HepG2 (cell line): ENCODE measurements around the gene PEMT. TPM values are rescaled to one million over a fixed set of nuclear protein-coding genes. Genes with fewer than 3 reads are reported as not detected.

Experiments used
- ATAC-seq: fragments of 200-7000 bp; cut with Tn5 transposase; 3 replicates; pipeline ENCODE4 v1.9.1; 2020; ENCODE audit warnings: mild to moderate bottlenecking, moderate library complexity
- BruUV-seq: library from RNA; stranded (reverse); fragments of 400-500 nt; replicated peaks from 2 replicates; lab custom pipeline; 2021; lab: Mats Ljungman, UMichigan
- CTCF ChIA-PET: fragments of 300-600 bp; formaldehyde crosslinking; extraction: SDS; loops from one replicate; lab custom pipeline; 2021; ENCODE audit warnings: low total read pairs, inconsistent platforms, low intra/inter-chr PET ratio; lab: Yijun Ruan, JAX
- POLR2A ChIA-PET: fragments of 350-600 bp; sonication (Branson Sonifier 250); formaldehyde crosslinking; loops from one replicate; lab custom pipeline; 2020; ENCODE audit warnings: antibody characterized with exemption, inconsistent platforms; lab: Yijun Ruan, JAX
- DNase-seq: peaks from one replicate; pipeline ENCODE4 v3.0.0-alpha.2; 2015; ENCODE audit warnings: low spot score
- FAIRE-seq: peaks from 3 replicates; lab custom pipeline; 2011; peaks lifted over from hg19 to GRCh38; lab: Jason Lieb, UNC
- H2AFZ ChIP-seq: one replicate; pipeline ENCODE4 v1.6.1; 2011; ENCODE audit warnings: low read length, inconsistent platforms
- H3K27ac ChIP-seq: fragments of 300-600 bp; 3 replicates; pipeline ENCODE4 v1.8.0; 2011; ENCODE audit warnings: mixed run types, mild to moderate bottlenecking, mixed read lengths, low read length, inconsistent platforms; ENCODE audit not compliant: insufficient read depth; ENCODE audit errors: extremely low read length
- H3K27me3 ChIP-seq, 2 experiments: fragments of 200-600 bp in 1 of 2; 2 replicates in 1 of 2; 3 replicates in 1 of 2; pipeline versions ENCODE4 v1.6.0 to v1.8.0; 2011; ENCODE audit warnings: low read length in 2 of 2, mild to moderate bottlenecking in 2 of 2, moderate library complexity in 2 of 2, inconsistent platforms in 1 of 2; ENCODE audit not compliant: insufficient read depth in 2 of 2, control insufficient read depth in 1 of 2
- H3K36me3 ChIP-seq, 2 experiments: fragments of 200-600 bp in 1 of 2; replicated peaks in 1 of 2; 2 replicates in 1 of 2; 3 replicates in 1 of 2; pipeline versions ENCODE4 v1.5.1 to v1.8.0; 2011; ENCODE audit warnings: low read length in 2 of 2, inconsistent platforms in 1 of 2; ENCODE audit not compliant: insufficient read depth in 2 of 2, control insufficient read depth in 1 of 2
- H3K4me1 ChIP-seq: 2 replicates; pipeline ENCODE4 v1.5.1; 2012; ENCODE audit warnings: low read length, inconsistent platforms; ENCODE audit not compliant: insufficient read depth
- H3K4me2 ChIP-seq: 2 replicates; pipeline ENCODE4 v1.6.0; 2011; ENCODE audit warnings: low read depth, low read length, inconsistent platforms
- H3K4me3 ChIP-seq, 3 experiments: fragments of 200-600 bp in 1 of 3; sonication (generic), shearing (Covaris generic) in 1 of 3; replicated peaks in 1 of 3; 2 replicates each; pipeline ENCODE4 v1.5.1; 2011 to 2016; ENCODE audit warnings: low read length in 3 of 3, inconsistent platforms in 2 of 3, low read depth in 2 of 3, mild to moderate bottlenecking in 2 of 3, control low read depth in 1 of 3, mixed read lengths in 1 of 3; ENCODE audit not compliant: insufficient read depth in 1 of 3
- H3K79me2 ChIP-seq: one replicate; pipeline ENCODE4 v1.6.1; 2011; ENCODE audit warnings: low read length, inconsistent platforms; ENCODE audit not compliant: insufficient read depth
- H3K9ac ChIP-seq: 2 replicates; pipeline ENCODE4 v1.6.0; 2011; ENCODE audit warnings: mild to moderate bottlenecking, low read depth, low read length, inconsistent platforms; ENCODE audit not compliant: insufficient read depth
- H3K9me3 ChIP-seq: 2 replicates; pipeline ENCODE4 v1.5.1; 2012; ENCODE audit warnings: mild to moderate bottlenecking, low read length
- H4K20me1 ChIP-seq: 2 replicates; pipeline ENCODE4 v1.6.0; 2011; ENCODE audit warnings: inconsistent platforms, mild to moderate bottlenecking, low read length, moderate library complexity; ENCODE audit not compliant: insufficient read depth
- BCL6 ChIP-seq: IDR thresholded peaks from 2 replicates; pipeline ENCODE4 v1.6.1; 2016; ENCODE audit warnings: missing genetic modification reagents, missing compliant biosample characterization
- CSRNP2 ChIP-seq: sonication (generic); formaldehyde crosslinking; conservative IDR thresholded peaks from 2 replicates; pipeline ENCODE4 v1.8.0; 2022; ENCODE audit warnings: low read depth, missing genetic modification reagents
- HOXA3 ChIP-seq: sonication (generic); formaldehyde crosslinking; IDR thresholded peaks from 2 replicates; pipeline ENCODE4 v1.5.0; 2020; ENCODE audit warnings: missing genetic modification reagents
- IRX3 ChIP-seq: sonication (generic); formaldehyde crosslinking; IDR thresholded peaks from 2 replicates; pipeline ENCODE4 v1.8.1; 2023; ENCODE audit warnings: mild to moderate bottlenecking, low read depth, missing genetic modification reagents, borderline replicate concordance
- MAF1 ChIP-seq: sonication (generic); formaldehyde crosslinking; IDR thresholded peaks from 2 replicates; pipeline ENCODE4 v1.5.0; 2020; ENCODE audit warnings: missing genetic modification reagents, borderline replicate concordance
- NFE2 ChIP-seq: sonication (generic); formaldehyde crosslinking; IDR thresholded peaks from 2 replicates; pipeline ENCODE4 v1.4.0; 2020; ENCODE audit warnings: missing genetic modification reagents
- ZBTB38 ChIP-seq: sonication (generic); formaldehyde crosslinking; IDR thresholded peaks from 2 replicates; pipeline ENCODE4 v1.5.1; 2020; ENCODE audit warnings: mild to moderate bottlenecking, missing genetic modification reagents
- WGBS: methylation state at CpG from one replicate; pipeline ENCODE4 v1.1.6; 2017; ENCODE audit warnings: low lambda C conversion rate; 5-methylcytosine and 5-hydroxymethylcytosine counted together
- in situ Hi-C: cut with HindIII; loops from 2 replicates; pipeline ENCODE4 v1.10.0; 2017; ENCODE audit warnings: low pct_unique_long_range_greater_than_20kb; ENCODE audit not compliant: extremely low pct_ligation_motif_present
- intact Hi-C: fragments of 100-400 bp; cut with micrococcal nuclease; formaldehyde crosslinking; loops from one replicate; pipeline ENCODE4 v1.10.0; 2022; ENCODE audit not compliant: unreplicated experiment
- polyA plus RNA-seq, 8 experiments: library from polyadenylated mRNA; depleted of rRNA in 3 of 8; stranded (reverse) in 7 of 8; unstranded in 1 of 8; fragments of >200 nt; fragmentation: Illumina TruSeq in 4 of 8; extraction: Trizol in 4 of 8; gene quantifications; 2 replicates each; pipeline versions ENCODE4 v1.2.1 to v1.2.3, GENCODE V29; 2011 to 2016; ENCODE audit warnings: low read depth in 4 of 8, missing spikeins in 1 of 8, mixed read lengths in 1 of 8; ENCODE audit not compliant: insufficient read depth in 1 of 8
- total RNA-seq, 5 experiments: library from RNA; depleted of rRNA; stranded (reverse); fragments of >200 nt; fragmentation: Illumina TruSeq; extraction: Trizol; gene quantifications; 2 replicates each; pipeline ENCODE4 v1.2.3, GENCODE V29; 2016; ENCODE audit warnings: low read depth in 1 of 5

Gene PEMT
- total and polyA plus RNA-seq, 2 of the 13 experiments (the other 11 are each of a cell fraction or from before 2014, with no cell fraction given), result 31.7 to 43.6 TPM

DNA sequence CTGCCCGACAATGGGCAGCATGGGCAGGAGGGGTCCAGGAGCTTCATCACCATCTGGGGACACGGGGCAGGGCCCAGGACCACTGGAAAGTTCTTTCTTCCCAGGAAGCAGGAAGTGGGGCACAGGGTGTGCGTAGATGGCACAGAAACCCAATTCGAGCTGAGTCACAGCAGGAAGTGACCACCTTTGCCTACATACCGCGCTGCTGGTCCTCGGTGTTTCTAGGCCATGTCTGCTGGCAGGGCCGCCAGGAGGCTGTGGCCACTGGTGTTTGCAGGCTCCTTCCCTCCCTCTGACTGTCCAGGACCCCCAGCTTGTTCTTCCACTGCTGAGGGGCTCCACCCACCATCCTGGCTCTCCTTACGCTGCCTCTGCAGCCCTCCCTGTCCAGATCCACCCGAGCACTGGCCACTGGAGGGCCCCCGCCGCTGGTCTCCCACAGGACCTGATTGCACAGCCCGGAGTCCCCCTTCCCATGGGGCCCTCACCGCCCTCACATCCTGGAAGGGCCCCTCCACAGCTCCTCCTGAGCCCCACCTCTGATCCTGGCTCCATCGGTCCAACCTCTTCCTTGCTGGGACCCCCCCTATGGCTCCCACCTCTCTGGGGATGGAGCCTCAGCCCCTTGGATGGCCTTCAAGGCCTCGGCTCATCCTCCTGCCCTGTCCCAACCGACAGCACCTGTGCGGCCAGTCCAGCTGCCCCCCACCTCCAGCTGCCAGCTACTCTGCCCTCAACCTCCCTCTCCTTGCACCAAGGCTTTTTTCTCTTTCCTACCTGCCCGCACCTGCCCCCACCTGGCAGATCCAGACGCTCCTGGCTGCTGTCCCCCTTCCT, 80.8 kb downstream of the PEMT start:
- BruUV-seq, result no TSS peak

More for the DNA sequence above, 80.8 kb downstream of the PEMT start:
- Histone ChIP-seq H3K27me3 (no peaks in the 10 kb centered on the region), H2AFZ (no peak overlapping the region), H3K79me2 (no peaks in the 10 kb centered on the region), H4K20me1 (no peaks in the 10 kb centered on the region), H3K27ac (no peak overlapping the region)
- CTCF ChIA-PET, result no interaction called here
- DNase-seq, result no peak
- WGBS, result 94% methylated on average over 16 of the region's 20 CpGs
- ATAC-seq, result no peak
- intact Hi-C loops, result no loop called here
- no peak for TF ChIP-seq HOXA3 (CRISPR knock-in tag)
- no peak for TF ChIP-seq IRX3 (CRISPR knock-in tag)
- TF ChIP-seq MAF1, result no peak
- TF ChIP-seq ZBTB38 (CRISPR knock-in tag), result no peak
- no peak for TF ChIP-seq NFE2 (CRISPR knock-in tag)
- TF ChIP-seq BCL6, result no peak
- TF ChIP-seq CSRNP2 (CRISPR knock-in tag), result no peak
- TF ChIP-seq, all 625 proteins: peak for 0
- Histone ChIP-seq H3K9ac (no peak overlapping the region), H3K9me3 (no peaks in the 10 kb centered on the region), H3K4me1 (no peaks in the 10 kb centered on the region), H3K4me2 (no peak overlapping the region), H3K36me3 (no peaks in the 10 kb centered on the region), H3K4me3 (no peak overlapping the region)
- no peak for FAIRE-seq
- POLR2A ChIA-PET, result no interaction called here
- in situ Hi-C loops, result no loop called here
